ENCODE data around the gene PAX8. TPM values are rescaled to one million over a fixed set of nuclear protein-coding genes. Genes with fewer than 3 reads are reported as not detected.

The PAX8 gene
- polyA plus RNA-seq, 1 of the 3 experiments (the other 2 are of a cell fraction), result 0.23 TPM

GRCh38 chr2:113251118-113251517 is 27.6 kb downstream of the PAX8 start:
- no peak overlapping the region for H3K27ac ChIP-seq (ENCODE audit: low read depth in 2 of 2, low read length in 1 of 2)
- H2AFZ ChIP-seq (ENCODE audit: low read depth), result no peak overlapping the region
- H3F3A ChIP-seq (replicated peaks; ENCODE audit: insufficient read depth), result no peaks in the 10 kb centered on the region
- H4K20me1 ChIP-seq (ENCODE audit: insufficient read depth), result no peaks in the 10 kb centered on the region
- H3K4me2 ChIP-seq, result no peak overlapping the region
- peaks cover 11% of the 10 kb centered on the region; the same call in 1 of the 2 replicates for H3K27me3 ChIP-seq (ENCODE audit: insufficient read depth)
- no peak overlapping the region for H3K4me3 ChIP-seq (ENCODE audit: low read depth in 2 of 2, low read length in 1 of 2)
- H3K79me2 ChIP-seq (ENCODE audit: insufficient read depth), result no peaks in the 10 kb centered on the region
- ChIA-PET CTCF (interaction anchor here (1.2 to 1.7 kb wide), 4 partner anchors 32 to 139 kb away, joined by 3 to 10 read pairs (median 6); no protein-coding TSS in a partner anchor), POLR2A (no interaction called here)
- no peaks in the 10 kb centered on the region for H3K9me3 ChIP-seq
- no peaks in the 10 kb centered on the region for H3K9me2 ChIP-seq
- 73% methylated on average over 7 of the region's 7 CpGs for WGBS (ENCODE audit: low lambda C conversion rate)
- H3K4me1 ChIP-seq (ENCODE audit: control insufficient read depth in 1 of 2, insufficient read depth in 2 of 2, low read depth in 1 of 2, low read length in 1 of 2), result no peaks in the 10 kb centered on the region
- TF ChIP-seq MXI1 (IDR thresholded peaks at IDR 0.05; ENCODE audit: low read depth, low read length), result no peak
- H3K9ac ChIP-seq, result no peak overlapping the region
- no peak for DNase-seq
- H3K36me3 ChIP-seq (replicated peaks in 1 of 2; ENCODE audit: control insufficient read depth in 1 of 2, insufficient read depth in 2 of 2, low read length in 1 of 2), result no peaks in the 10 kb centered on the region

GRCh38 chr2:113248997-113249770 is 29.5 kb downstream of the PAX8 start:
- ChIA-PET CTCF (interaction anchor here (0.6 to 5.6 kb wide), 36 partner anchors 8 to 141 kb away, joined by 3 to 46 read pairs (median 4); no protein-coding TSS in a partner anchor), POLR2A (no interaction called here)
- no peaks in the 10 kb centered on the region for H3K79me2 ChIP-seq (ENCODE audit: insufficient read depth)
- no peaks in the 10 kb centered on the region for H3K36me3 ChIP-seq (replicated peaks in 1 of 2; ENCODE audit: control insufficient read depth in 1 of 2, insufficient read depth in 2 of 2, low read length in 1 of 2)
- no peaks in the 10 kb centered on the region for H4K20me1 ChIP-seq (ENCODE audit: insufficient read depth)
- H3K4me2 ChIP-seq, result no peak overlapping the region
- TF ChIP-seq SMC3 (IDR thresholded peaks at IDR 0.05; ENCODE audit: low read depth, low read length), result peak; percentile 95
- TF ChIP-seq FOXJ3 (CRISPR knock-in tag; IDR thresholded peaks at IDR 0.05), result no peak
- peak; percentile 83 for TF ChIP-seq RAD21 (IDR thresholded peaks at IDR 0.05; ENCODE audit: low read length)
- peak; percentile 95 for TF ChIP-seq CTCF (IDR thresholded peaks at IDR 0.05)
- TF ChIP-seq MAX (IDR thresholded peaks at IDR 0.05; ENCODE audit: low read depth), result no peak
- no peak overlapping the region for H3K27ac ChIP-seq (ENCODE audit: low read depth in 2 of 2, low read length in 1 of 2)
- H3K9me2 ChIP-seq, result no peaks in the 10 kb centered on the region
- WGBS (ENCODE audit: low lambda C conversion rate), result 37% methylated on average over 9 of the region's 10 CpGs
- no peaks in the 10 kb centered on the region; the same call in 1 of the 2 replicates for H3K27me3 ChIP-seq (ENCODE audit: insufficient read depth)
- H3K9me3 ChIP-seq, result no peaks in the 10 kb centered on the region
- H3K4me3 ChIP-seq (ENCODE audit: low read depth in 2 of 2, low read length in 1 of 2), result no peak overlapping the region; a peak in 1 of 4 replicates
- DNase-seq, result peak; percentile 77
- no peak overlapping the region for H3K9ac ChIP-seq
- no peaks in the 10 kb centered on the region for H3K4me1 ChIP-seq (ENCODE audit: control insufficient read depth in 1 of 2, insufficient read depth in 2 of 2, low read depth in 1 of 2, low read length in 1 of 2)
- H2AFZ ChIP-seq (ENCODE audit: low read depth), result no peak overlapping the region
- no peaks in the 10 kb centered on the region for H3F3A ChIP-seq (replicated peaks; ENCODE audit: insufficient read depth)

GRCh38 chr2:113246606-113247005 is 32.1 kb downstream of the PAX8 start:
- no peak overlapping the region for H3K27ac ChIP-seq (ENCODE audit: low read depth in 2 of 2, low read length in 1 of 2)
- H2AFZ ChIP-seq (ENCODE audit: low read depth), result no peak overlapping the region
- POLR2A ChIA-PET, result no interaction called here
- H3K9ac ChIP-seq, result no peak overlapping the region
- H3K9me3 ChIP-seq, result no peaks in the 10 kb centered on the region
- H4K20me1 ChIP-seq (ENCODE audit: insufficient read depth), result no peaks in the 10 kb centered on the region
- H3F3A ChIP-seq (replicated peaks; ENCODE audit: insufficient read depth), result no peaks in the 10 kb centered on the region
- CTCF ChIA-PET, result interaction anchor here (1.5 to 5.6 kb wide), 6 partner anchors 41 to 144 kb away, joined by 3 to 46 read pairs (median 11); no protein-coding TSS in a partner anchor
- no peak overlapping the region for H3K4me3 ChIP-seq (ENCODE audit: low read depth in 2 of 2, low read length in 1 of 2)
- 88% methylated on average over 10 of the region's 14 CpGs for WGBS (ENCODE audit: low lambda C conversion rate)
- peaks cover 0 to 3% of the 10 kb centered on the region in 2 experiments; a peak in 2 of 4 replicates for H3K4me1 ChIP-seq (ENCODE audit: control insufficient read depth in 1 of 2, insufficient read depth in 2 of 2, low read depth in 1 of 2, low read length in 1 of 2)
- no peaks in the 10 kb centered on the region for H3K27me3 ChIP-seq (ENCODE audit: insufficient read depth)
- H3K79me2 ChIP-seq (ENCODE audit: insufficient read depth), result no peaks in the 10 kb centered on the region
- no peak overlapping the region for H3K4me2 ChIP-seq
- H3K36me3 ChIP-seq (replicated peaks in 1 of 2; ENCODE audit: control insufficient read depth in 1 of 2, insufficient read depth in 2 of 2, low read length in 1 of 2), result no peaks in the 10 kb centered on the region
- H3K9me2 ChIP-seq, result no peaks in the 10 kb centered on the region
- no peak for DNase-seq
- TF ChIP-seq USF1 (IDR thresholded peaks at IDR 0.05; ENCODE audit: borderline replicate concordance, low read depth), result no peak
- TF ChIP-seq IRF3 (IDR thresholded peaks at IDR 0.05; ENCODE audit: low read depth, low read length), result no peak
- TF ChIP-seq TAF1 (IDR thresholded peaks at IDR 0.05; ENCODE audit: borderline replicate concordance, low read depth, low read length), result no peak
- TF ChIP-seq RXRA (IDR thresholded peaks at IDR 0.05; ENCODE audit: borderline replicate concordance, low read depth), result no peak
- no peak for TF ChIP-seq JUND (IDR thresholded peaks at IDR 0.05)
- no peak for TF ChIP-seq FOXJ3 (CRISPR knock-in tag; IDR thresholded peaks at IDR 0.05)
- TF ChIP-seq SIN3A (IDR thresholded peaks at IDR 0.05; ENCODE audit: borderline replicate concordance, low read depth, low read length), result no peak
- TF ChIP-seq SMC3 (IDR thresholded peaks at IDR 0.05; ENCODE audit: low read depth, low read length), result no peak
- no peak for TF ChIP-seq RFX5 (IDR thresholded peaks at IDR 0.05; ENCODE audit: low read length)
- no peak for TF ChIP-seq FOXM1 (IDR thresholded peaks at IDR 0.05; ENCODE audit: low read depth)
